B cell (primary cell): Measurements from ENCODE around the gene KRT39. TPM values are rescaled to one million over a fixed set of nuclear protein-coding genes. Genes with fewer than 3 reads are reported as not detected.

Experiments
- ATAC-seq: fragments of 200-7000 bp; cut with Tn5 transposase; one replicate; pipeline ENCODE4 v1.10.0; 2021; ENCODE audit warnings: low read depth, mild to moderate bottlenecking, moderate number of reproducible peaks, moderate library complexity
- CTCF ChIA-PET: fragments of 350-600 bp; sonication (Branson Sonifier 250); formaldehyde crosslinking; loops from one replicate; lab custom pipeline; 2021; ENCODE audit warnings: antibody characterized with exemption, inconsistent platforms; lab: Charles Lee
- POLR2A ChIA-PET: fragments of 350-600 bp; sonication (Branson Sonifier 250); formaldehyde crosslinking; loops from one replicate; lab custom pipeline; 2021; ENCODE audit warnings: antibody characterized with exemption; lab: Charles Lee
- DNase-seq: peaks from one replicate; pipeline ENCODE4 v3.0.0; 2013
- H2AFZ ChIP-seq: 2 replicates; pipeline ENCODE4 v1.6.1; 2012; ENCODE audit warnings: mild to moderate bottlenecking, low read depth, low read length; ENCODE audit not compliant: insufficient read depth, poor library complexity, severe bottlenecking
- H3K27ac ChIP-seq, 2 donors: 1 replicate in 1 of 2; 2 replicates in 1 of 2; pipeline ENCODE4 v1.5.1; 2012 to 2013; ENCODE audit warnings: low read length in 2 of 2, mild to moderate bottlenecking in 2 of 2, moderate library complexity in 1 of 2
- H3K27me3 ChIP-seq, 4 experiments: fragments of 200-600 bp in 1 of 4; sonication (generic) in 1 of 4; replicated peaks in 1 of 4; 1 replicate in 2 of 4; 2 replicates in 2 of 4; pipeline versions ENCODE4 v1.6.1 to v1.7.0; 2013 to 2016; ENCODE audit warnings: low read length in 3 of 4, mild to moderate bottlenecking in 2 of 4, mixed read lengths in 1 of 4, moderate library complexity in 1 of 4; ENCODE audit not compliant: insufficient read depth in 4 of 4, control insufficient read depth in 3 of 4; ENCODE audit errors: control extremely low read depth in 1 of 4
- H3K36me3 ChIP-seq, 2 experiments: replicated peaks in 1 of 2; 1 replicate in 1 of 2; 2 replicates in 1 of 2; pipeline versions ENCODE4 v1.6.1 to v1.7.1; 2013; ENCODE audit warnings: low read length in 1 of 2; ENCODE audit not compliant: insufficient read depth in 2 of 2, control insufficient read depth in 1 of 2; ENCODE audit errors: control extremely low read depth in 1 of 2, extremely low read depth in 1 of 2
- H3K4me1 ChIP-seq, 2 donors: fragments of 200-600 bp in 1 of 2; sonication (generic) in 1 of 2; 1 replicate in 1 of 2; 2 replicates in 1 of 2; pipeline versions ENCODE4 v1.5.1 to v1.6.1; 2013 to 2017; ENCODE audit warnings: low read length in 2 of 2; ENCODE audit not compliant: control insufficient read depth in 2 of 2, insufficient read depth in 2 of 2
- H3K4me2 ChIP-seq: replicated peaks from 2 replicates; pipeline ENCODE3; 2012; ENCODE audit warnings: mild to moderate bottlenecking, low read depth, low read length; ENCODE audit not compliant: poor library complexity, severe bottlenecking
- H3K4me3 ChIP-seq, 5 experiments: fragments of 200-600 bp in 1 of 5; sonication (generic) in 1 of 5; 1 replicate in 3 of 5; 2 replicates in 2 of 5; pipeline versions ENCODE4 v1.5.1 to v1.7.0; 2011 to 2016; ENCODE audit warnings: low read length in 4 of 5, mild to moderate bottlenecking in 4 of 5, low read depth in 2 of 5, control low read depth in 1 of 5, moderate library complexity in 1 of 5; ENCODE audit not compliant: insufficient read depth in 1 of 5; ENCODE audit errors: control extremely low read depth in 1 of 5, extremely low read depth in 1 of 5
- H3K79me2 ChIP-seq: fragments of 200-600 bp; sonication (generic); one replicate; pipeline ENCODE4 v1.6.0; 2016; ENCODE audit warnings: low read length; ENCODE audit not compliant: control insufficient read depth, insufficient read depth
- H3K9ac ChIP-seq: fragments of 200-600 bp; sonication (generic); 2 replicates; pipeline ENCODE4 v1.6.1; 2017; ENCODE audit warnings: mild to moderate bottlenecking, low read length, moderate library complexity
- H3K9me3 ChIP-seq, 3 donors: one replicate each; pipeline versions ENCODE4 v1.6.1 to v1.7.1; 2013; ENCODE audit warnings: low read length in 2 of 3; ENCODE audit not compliant: control insufficient read depth in 2 of 3, insufficient read depth in 1 of 3; ENCODE audit errors: control extremely low read depth in 1 of 3
- H4K20me1 ChIP-seq: 2 replicates; pipeline ENCODE4 v1.6.0; 2012; ENCODE audit warnings: mild to moderate bottlenecking, low read length; ENCODE audit not compliant: insufficient read depth, control insufficient read depth, poor library complexity, severe bottlenecking
- H3K27ac Mint-ChIP-seq: one replicate; pipeline ENCODE4 v1.8.0; 2021; ENCODE audit warnings: mixed read lengths
- H3K27me3 Mint-ChIP-seq: one replicate; pipeline ENCODE4 v1.8.0; 2021; ENCODE audit warnings: mixed read lengths
- H3K4me1 Mint-ChIP-seq: one replicate; pipeline ENCODE4 v1.8.0; 2021; ENCODE audit warnings: mixed read lengths
- H3K4me3 Mint-ChIP-seq: one replicate; pipeline ENCODE4 v1.8.0; 2021; ENCODE audit warnings: mixed read lengths
- H3K9me3 Mint-ChIP-seq: one replicate; pipeline ENCODE4 v1.8.0; 2022; ENCODE audit warnings: mixed read lengths; ENCODE audit not compliant: insufficient read depth
- EZH2 ChIP-seq: IDR thresholded peaks from 2 replicates; pipeline ENCODE4 v1.6.1; 2012; ENCODE audit warnings: borderline replicate concordance, low read depth, mild to moderate bottlenecking, moderate library complexity, low read length; ENCODE audit not compliant: insufficient read depth, poor library complexity, severe bottlenecking
- WGBS: methylation state at CpG from one replicate; pipeline ENCODE4 v1.1.5; 2013; ENCODE audit warnings: missing lambda C conversion rate; ENCODE audit not compliant: insufficient coverage; 5-methylcytosine and 5-hydroxymethylcytosine counted together
- intact Hi-C: fragments of 100-400 bp; cut with micrococcal nuclease; formaldehyde crosslinking; loops from one replicate; pipeline ENCODE4 v1.10.0; 2022
- polyA plus RNA-seq: library from polyadenylated mRNA; depleted of rRNA; stranded (reverse); fragments of >200 nt; gene quantifications from 2 replicates; pipeline ENCODE4 v1.2.3, GENCODE V29; 2012
- total RNA-seq, 2 donors: library from RNA; stranded (reverse); fragments of 120-200 nt in 1 of 2; gene quantifications; 1 replicate in 1 of 2; 2 replicates in 1 of 2; pipeline versions ENCODE4 v1.2.3 to v1.2.4, GENCODE V29; 2013 to 2022
- TF ChIP-seq, protein P1 (sequence below): fragments of 200-600 bp; IDR thresholded peaks from one replicate; pipeline ENCODE4 v1.8.0; 2022; ENCODE audit warnings: antibody characterized with exemption, mild to moderate bottlenecking

Gene KRT39
- total and polyA plus RNA-seq, 2 donors (not counting 1 experiment from before 2014, with no cell fraction given): not detected

DNA sequence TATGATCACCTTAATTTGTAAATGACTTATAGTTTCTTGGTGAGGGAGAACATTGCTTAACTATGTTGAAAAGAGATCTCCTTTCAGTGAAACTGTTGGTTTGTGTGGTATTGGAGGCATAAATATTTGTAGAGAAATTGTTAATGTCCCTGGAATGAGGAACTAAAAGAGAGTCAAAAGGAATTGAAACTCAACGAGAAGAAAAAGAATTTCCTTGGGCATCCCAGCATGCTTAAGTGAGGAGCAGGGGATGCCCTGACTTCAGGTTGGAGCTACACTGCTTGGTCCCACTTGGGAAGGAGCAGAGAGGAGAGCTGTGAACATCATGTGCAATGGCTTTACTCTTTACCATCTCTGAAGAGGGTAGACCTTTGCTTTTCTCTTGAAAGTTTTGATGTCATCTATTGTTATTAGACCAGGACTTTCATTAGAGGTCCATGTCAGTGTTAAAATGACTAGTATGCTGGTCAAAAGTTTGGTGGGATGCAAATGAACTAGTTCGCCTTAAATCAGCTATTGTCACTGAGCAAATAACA lies 51.0 kb downstream of the KRT39 start:
- no peak for DNase-seq
- Histone ChIP-seq H3K4me2 (no peak overlapping the region), H3K4me1 (no peaks in the 10 kb centered on the region), H3K4me3 (no peak overlapping the region), H3K79me2 (no peaks in the 10 kb centered on the region), H3K27ac (no peak overlapping the region), H4K20me1 (no peaks in the 10 kb centered on the region), H3K9me3 (no peaks in the 10 kb centered on the region), H2AFZ (no peak overlapping the region), H3K36me3 (no peaks in the 10 kb centered on the region), H3K27me3 (no peaks in the 10 kb centered on the region), H3K9ac (no peak overlapping the region)
- H3K9me3 Mint-ChIP-seq: no peaks in the 10 kb centered on the region
- H3K27me3 Mint-ChIP-seq: peaks cover 14% of the 10 kb centered on the region
- no peak for ATAC-seq
- H3K4me3 Mint-ChIP-seq: no peak overlapping the region
- WGBS: 0% methylated on average over 1 of the region's 2 CpGs
- peaks cover 3% of the 10 kb centered on the region for H3K4me1 Mint-ChIP-seq
- intact Hi-C loops: no loop called here
- POLR2A ChIA-PET: no interaction called here
- TF ChIP-seq EZH2: no peak
- CTCF ChIA-PET: interaction anchor here (0.9 to 1.1 kb wide), 2 partner anchors 633 to 733 kb away, joined by 4 to 5 read pairs; no protein-coding TSS in a partner anchor
- no peak overlapping the region for H3K27ac Mint-ChIP-seq

DNA sequence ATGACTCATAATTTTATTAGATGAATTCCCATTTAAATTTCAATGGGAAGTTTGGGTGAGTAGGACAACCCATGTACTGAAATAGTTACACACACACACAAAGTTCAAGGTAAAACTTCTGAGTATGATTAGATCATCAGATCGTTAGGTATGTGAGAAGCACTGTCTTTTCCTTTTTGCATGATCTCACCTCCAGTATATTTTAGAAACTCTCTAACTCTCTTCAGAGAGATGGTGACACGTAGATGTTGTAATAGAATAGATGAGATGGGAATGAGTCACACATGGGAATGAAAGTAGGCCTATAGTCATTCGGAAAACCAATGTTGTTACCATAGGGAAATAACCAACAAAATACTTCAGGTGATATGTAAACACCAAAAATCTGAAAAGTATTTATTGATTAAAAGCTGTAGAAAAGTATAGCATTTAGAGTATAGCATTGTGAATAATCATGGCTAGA lies 51.5 kb downstream of the KRT39 start:
- Histone ChIP-seq H3K4me3 (no peak overlapping the region), H3K4me2 (no peak overlapping the region), H3K4me1 (no peaks in the 10 kb centered on the region), H3K9me3 (no peaks in the 10 kb centered on the region), H3K36me3 (no peaks in the 10 kb centered on the region), H3K79me2 (no peaks in the 10 kb centered on the region), H3K9ac (no peak overlapping the region), H4K20me1 (no peaks in the 10 kb centered on the region), H3K27me3 (no peaks in the 10 kb centered on the region), H2AFZ (no peak overlapping the region), H3K27ac (no peak overlapping the region)
- TF ChIP-seq, protein P1, sequence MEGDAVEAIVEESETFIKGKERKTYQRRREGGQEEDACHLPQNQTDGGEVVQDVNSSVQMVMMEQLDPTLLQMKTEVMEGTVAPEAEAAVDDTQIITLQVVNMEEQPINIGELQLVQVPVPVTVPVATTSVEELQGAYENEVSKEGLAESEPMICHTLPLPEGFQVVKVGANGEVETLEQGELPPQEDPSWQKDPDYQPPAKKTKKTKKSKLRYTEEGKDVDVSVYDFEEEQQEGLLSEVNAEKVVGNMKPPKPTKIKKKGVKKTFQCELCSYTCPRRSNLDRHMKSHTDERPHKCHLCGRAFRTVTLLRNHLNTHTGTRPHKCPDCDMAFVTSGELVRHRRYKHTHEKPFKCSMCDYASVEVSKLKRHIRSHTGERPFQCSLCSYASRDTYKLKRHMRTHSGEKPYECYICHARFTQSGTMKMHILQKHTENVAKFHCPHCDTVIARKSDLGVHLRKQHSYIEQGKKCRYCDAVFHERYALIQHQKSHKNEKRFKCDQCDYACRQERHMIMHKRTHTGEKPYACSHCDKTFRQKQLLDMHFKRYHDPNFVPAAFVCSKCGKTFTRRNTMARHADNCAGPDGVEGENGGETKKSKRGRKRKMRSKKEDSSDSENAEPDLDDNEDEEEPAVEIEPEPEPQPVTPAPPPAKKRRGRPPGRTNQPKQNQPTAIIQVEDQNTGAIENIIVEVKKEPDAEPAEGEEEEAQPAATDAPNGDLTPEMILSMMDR: no peak
- no peak for TF ChIP-seq EZH2
- no peak for ATAC-seq
- ChIA-PET POLR2A (no interaction called here), CTCF (no interaction called here)
- DNase-seq: no peak
- Mint-ChIP-seq H3K4me3 (no peak overlapping the region), H3K9me3 (no peaks in the 10 kb centered on the region), H3K27me3 (peaks cover 15% of the 10 kb centered on the region), H3K4me1 (peaks cover 3% of the 10 kb centered on the region), H3K27ac (no peak overlapping the region)
- intact Hi-C loops: no loop called here
- WGBS: no CpG with 5 or more reads among the region's 3 CpGs
